IMR-90 (cell line): ENCODE measurements around the gene TPP1. TPM values are rescaled to one million over a fixed set of nuclear protein-coding genes. Genes with fewer than 3 reads are reported as not detected.

ENCODE experiments used
- ATAC-seq: fragments of 200-7000 bp; cut with Tn5 transposase; 2 replicates; pipeline ENCODE4 v1.9.1; 2020; ENCODE audit warnings: low read depth, mild to moderate bottlenecking, moderate library complexity
- BruUV-seq: library from RNA; stranded (reverse); fragments of 400-500 nt; replicated peaks from 2 replicates; lab custom pipeline; 2021; lab: Mats Ljungman, UMichigan
- CTCF ChIA-PET: fragments of 300-600 bp; formaldehyde crosslinking; extraction: SDS; loops from one replicate; lab custom pipeline; 2021; ENCODE audit warnings: antibody characterized with exemption; lab: Yijun Ruan, JAX
- POLR2A ChIA-PET: fragments of 300-600 bp; sonication (Branson Sonifier 250); formaldehyde crosslinking; loops from one replicate; lab custom pipeline; 2022; ENCODE audit warnings: antibody characterized with exemption; ENCODE audit not compliant: unreplicated experiment; lab: Charles Lee
- DNase-seq: peaks from one replicate; pipeline ENCODE4 v3.0.0; 2013
- H2AFZ ChIP-seq: replicated peaks from 2 replicates; pipeline ENCODE3; 2013; ENCODE audit warnings: low read length, mild to moderate bottlenecking; ENCODE audit not compliant: poor library complexity
- H2AK5ac ChIP-seq: 2 replicates; pipeline ENCODE4 v1.6.1; 2013; ENCODE audit warnings: low read depth, low read length, inconsistent platforms
- H2AK9ac ChIP-seq: replicated peaks from 2 replicates; pipeline ENCODE3; 2013; ENCODE audit warnings: mild to moderate bottlenecking, low read depth, low read length, moderate library complexity; ENCODE audit not compliant: poor library complexity
- H2BK120ac ChIP-seq: 2 replicates; pipeline ENCODE4 v1.6.1; 2013; ENCODE audit warnings: low read depth, low read length, inconsistent platforms
- H2BK15ac ChIP-seq: 3 replicates; pipeline ENCODE4 v1.6.1; 2013; ENCODE audit warnings: low read depth, low read length, inconsistent platforms
- H2BK20ac ChIP-seq: 2 replicates; pipeline ENCODE4 v1.6.1; 2013; ENCODE audit warnings: low read depth, mild to moderate bottlenecking, inconsistent platforms, low read length, moderate library complexity
- H2BK5ac ChIP-seq: 2 replicates; pipeline ENCODE4 v1.6.1; 2013; ENCODE audit warnings: mild to moderate bottlenecking, low read depth, low read length, inconsistent platforms; ENCODE audit not compliant: poor library complexity, severe bottlenecking
- H3K14ac ChIP-seq: replicated peaks from 2 replicates; pipeline ENCODE4 v1.6.1; 2013; ENCODE audit warnings: low read depth, low read length, inconsistent platforms
- H3K18ac ChIP-seq: 2 replicates; pipeline ENCODE4 v1.6.1; 2013; ENCODE audit warnings: low read depth, low read length, control low read depth
- H3K23ac ChIP-seq: 2 replicates; pipeline ENCODE4 v1.6.1; 2013; ENCODE audit warnings: low read depth, low read length, inconsistent platforms
- H3K27ac ChIP-seq: 2 replicates; pipeline ENCODE4 v1.5.1; 2013; ENCODE audit warnings: mild to moderate bottlenecking, control low read depth, low read length; ENCODE audit not compliant: insufficient read depth
- H3K27me3 ChIP-seq: 2 replicates; pipeline ENCODE4 v1.6.1; 2013; ENCODE audit warnings: low read length; ENCODE audit not compliant: control insufficient read depth, insufficient read depth
- H3K36me3 ChIP-seq: 2 replicates; pipeline ENCODE4 v1.6.1; 2013; ENCODE audit warnings: low read length, mixed read lengths; ENCODE audit not compliant: control insufficient read depth, insufficient read depth
- H3K4ac ChIP-seq: 2 replicates; pipeline ENCODE4 v1.6.1; 2013; ENCODE audit warnings: low read depth, low read length, inconsistent platforms
- H3K4me1 ChIP-seq: 2 replicates; pipeline ENCODE4 v1.6.1; 2013; ENCODE audit warnings: low read length, mixed read lengths; ENCODE audit not compliant: control insufficient read depth, insufficient read depth
- H3K4me2 ChIP-seq: 2 replicates; pipeline ENCODE4 v1.6.1; 2013; ENCODE audit warnings: low read depth, mild to moderate bottlenecking, control low read depth, low read length, moderate library complexity
- H3K4me3 ChIP-seq: 2 replicates; pipeline ENCODE4 v1.5.1; 2013; ENCODE audit warnings: low read depth, mild to moderate bottlenecking, control low read depth, low read length, moderate library complexity; ENCODE audit not compliant: insufficient read depth
- H3K56ac ChIP-seq: 2 replicates; pipeline ENCODE4 v1.6.1; 2013; ENCODE audit warnings: low read length, inconsistent platforms; ENCODE audit not compliant: insufficient read depth; ENCODE audit errors: extremely low read depth
- H3K79me1 ChIP-seq, 2 experiments: 2 replicates each; pipeline ENCODE4 v1.6.1; 2013; ENCODE audit warnings: low read length in 2 of 2, inconsistent platforms in 1 of 2, low read depth in 1 of 2
- H3K9ac ChIP-seq: 2 replicates; pipeline ENCODE4 v1.6.1; 2013; ENCODE audit warnings: low read depth, low read length, control low read depth
- H3K9me1 ChIP-seq: 2 replicates; pipeline ENCODE4 v1.6.1; 2013; ENCODE audit warnings: low read length, inconsistent platforms; ENCODE audit not compliant: insufficient read depth
- H3K9me3 ChIP-seq: 2 replicates; pipeline ENCODE4 v1.6.1; 2013; ENCODE audit warnings: low read length; ENCODE audit not compliant: control insufficient read depth, insufficient read depth
- H4K20me1 ChIP-seq: 2 replicates; pipeline ENCODE4 v1.6.1; 2013; ENCODE audit warnings: low read length, inconsistent platforms; ENCODE audit not compliant: insufficient read depth
- H4K5ac ChIP-seq: 2 replicates; pipeline ENCODE4 v1.6.1; 2013; ENCODE audit warnings: mild to moderate bottlenecking, low read depth, low read length, control low read depth
- H4K8ac ChIP-seq, 2 experiments: 2 replicates each; pipeline ENCODE4 v1.6.1; 2013; ENCODE audit warnings: low read depth in 2 of 2, low read length in 2 of 2, control low read depth in 1 of 2, inconsistent platforms in 1 of 2
- H4K91ac ChIP-seq: 2 replicates; pipeline ENCODE4 v1.6.1; 2013; ENCODE audit warnings: low read depth, low read length, inconsistent platforms; ENCODE audit not compliant: insufficient read depth
- BHLHE40 ChIP-seq: fragments of 150-350 bp; IDR thresholded peaks from 2 replicates; pipeline ENCODE4 v1.6.1; 2016; ENCODE audit warnings: mild to moderate bottlenecking, low read depth, low read length
- CEBPB ChIP-seq: IDR thresholded peaks from 2 replicates; pipeline ENCODE4 v1.6.1; 2012; ENCODE audit warnings: low read depth, low read length, improper control_type of control experiment
- CTCF ChIP-seq: conservative IDR thresholded peaks from 2 replicates; pipeline ENCODE4 v1.5.1; 2012; ENCODE audit warnings: mild to moderate bottlenecking, low read depth, low read length, improper control_type of control experiment
- MXI1 ChIP-seq: IDR thresholded peaks from 2 replicates; pipeline ENCODE4 v1.6.1; 2012; ENCODE audit warnings: low read depth, mild to moderate bottlenecking, low read length, moderate library complexity, borderline replicate concordance
- NFE2L2 ChIP-seq: fragments of 150-350 bp; IDR thresholded peaks from 2 replicates; pipeline ENCODE4 v1.6.1; 2016; ENCODE audit warnings: low read depth, mild to moderate bottlenecking, low read length
- POLR2A ChIP-seq: IDR thresholded peaks from 2 replicates; pipeline ENCODE4 v1.6.1; 2012; ENCODE audit warnings: mild to moderate bottlenecking, low read depth, low read length
- RAD21 ChIP-seq: IDR thresholded peaks from 2 replicates; pipeline ENCODE4 v1.6.1; 2012; ENCODE audit warnings: low read length, improper control_type of control experiment
- RCOR1 ChIP-seq: IDR thresholded peaks from 2 replicates; pipeline ENCODE4 v1.6.1; 2012; ENCODE audit warnings: mild to moderate bottlenecking, low read length, improper control_type of control experiment; ENCODE audit not compliant: insufficient replicate concordance
- RFX5 ChIP-seq: IDR thresholded peaks from 2 replicates; pipeline ENCODE4 v1.8.0; 2012; ENCODE audit warnings: low read depth, mild to moderate bottlenecking, low read length, moderate library complexity
- SMC3 ChIP-seq: fragments of 150-350 bp; IDR thresholded peaks from 2 replicates; pipeline ENCODE4 v1.6.1; 2016; ENCODE audit warnings: low read depth, mild to moderate bottlenecking, antibody characterized with exemption, low read length, moderate library complexity
- WGBS, 2 experiments: methylation state at CpG; one replicate each; pipeline versions ENCODE4 v1.1.5 to v1.1.7; 2013; ENCODE audit warnings: missing lambda C conversion rate in 2 of 2; ENCODE audit not compliant: insufficient read length in 1 of 2; ENCODE audit errors: extremely low coverage in 2 of 2; 5-methylcytosine and 5-hydroxymethylcytosine counted together
- dilution Hi-C: fragments of 300-500 bp; cut with HindIII; formaldehyde crosslinking; loops from one replicate; pipeline ENCODE4 v1.14.3; 2018; ENCODE audit warnings: low sequenced_read_pairs; ENCODE audit not compliant: unreplicated experiment
- in situ Hi-C: fragments of 300-500 bp; cut with MboI; formaldehyde crosslinking; loops from 3 replicates; pipeline ENCODE4 v1.14.3; 2019; ENCODE audit warnings: low sequenced_read_pairs, inconsistent platforms, mixed read lengths
- intact Hi-C: fragments of 100-400 bp; cut with micrococcal nuclease; formaldehyde crosslinking; loops from 2 replicates; pipeline ENCODE4 v1.10.0; 2022
- polyA plus RNA-seq, 3 experiments: library from polyadenylated mRNA; depleted of rRNA; stranded (reverse); fragments of >200 nt; gene quantifications; 2 replicates each; pipeline ENCODE4 v1.2.3, GENCODE V29; 2012; ENCODE audit warnings: low replicate concordance in 1 of 3
- total RNA-seq: library from RNA; depleted of rRNA; stranded (reverse); fragments of >200 nt; gene quantifications from 2 replicates; pipeline ENCODE4 v1.2.3, GENCODE V29; 2012

Gene TPP1
- total and polyA plus RNA-seq, 2 of the 4 experiments (the other 2 are of a cell fraction) = 33.5 to 108 TPM

GRCh38 chr11:6638429-6638828 is 19.2 kb upstream of the TPP1 start:
- no peak overlapping the region for H3K14ac ChIP-seq
- POLR2A ChIA-PET = no interaction called here
- H2AFZ ChIP-seq = no peak overlapping the region
- no peak for TF ChIP-seq MXI1
- TF ChIP-seq RAD21 = no peak
- no peak for TF ChIP-seq NFE2L2
- no peak for TF ChIP-seq POLR2A
- TF ChIP-seq CEBPB = no peak
- TF ChIP-seq SMC3 = no peak
- no peak for TF ChIP-seq RFX5
- TF ChIP-seq CTCF = no peak
- no peak for TF ChIP-seq BHLHE40
- no peak for TF ChIP-seq RCOR1
- WGBS, 2 experiments = 88% methylated on average over 2 of the region's 4 CpGs; no CpG with 5 or more reads in 1 of the 2 experiments
- H3K9ac ChIP-seq = no peak overlapping the region
- H2AK5ac ChIP-seq = no peak overlapping the region
- BruUV-seq = no TSS peak
- H2BK120ac ChIP-seq = no peak overlapping the region
- H2BK20ac ChIP-seq = no peak overlapping the region; the same call in 1 of the 2 replicates
- dilution Hi-C loops (no loop called here), intact Hi-C loops (no loop called here), in situ Hi-C loops (no loop called here)
- H4K5ac ChIP-seq = no peak overlapping the region
- H4K91ac ChIP-seq = no peak overlapping the region
- H2BK5ac ChIP-seq = no peak overlapping the region
- no peak for ATAC-seq
- no peak overlapping the region for H2AK9ac ChIP-seq
- no peak overlapping the region for H3K27ac ChIP-seq
- H3K4ac ChIP-seq = peak overlapping the region; percentile 24
- H2BK15ac ChIP-seq = no peak overlapping the region
- H4K8ac ChIP-seq = no peak overlapping the region
- no peak overlapping the region for H3K23ac ChIP-seq
- H3K4me1 ChIP-seq = peaks cover 10% of the 10 kb centered on the region
- no peak overlapping the region for H3K18ac ChIP-seq
- H4K20me1 ChIP-seq = peaks cover 4% of the 10 kb centered on the region; the same call in 1 of the 2 replicates
- no peaks in the 10 kb centered on the region for H3K27me3 ChIP-seq
- H3K9me3 ChIP-seq = no peaks in the 10 kb centered on the region
- H3K4me3 ChIP-seq = no peak overlapping the region
- H3K56ac ChIP-seq = no peak overlapping the region
- H3K4me2 ChIP-seq = no peak overlapping the region
- H3K9me1 ChIP-seq = no peaks in the 10 kb centered on the region; the same call in 1 of the 2 replicates
- H3K79me1 ChIP-seq = peaks cover 0 to 3% of the 10 kb centered on the region in 2 experiments; a peak in 2 of 4 replicates
- CTCF ChIA-PET = interaction anchor here (1.1 kb wide), 1 partner anchor 45 kb away, joined by 3 read pairs; the partner anchor contains the start of gene MRPL17
- no peak for DNase-seq
- H3K36me3 ChIP-seq = peaks cover 25% of the 10 kb centered on the region
